Right lobe of liver (tissue), 6 donors: ENCODE measurements around the gene SORL1-AS1.

Experiments used
- ATAC-seq, 4 donors: fragments of 200-7000 bp; cut with Tn5 transposase; one replicate each; pipeline ENCODE4 v1.9.1; 2020; ENCODE audit warnings: mild to moderate bottlenecking in 4 of 4, moderate library complexity in 4 of 4
- DNase-seq, 3 donors: peaks; one replicate each; pipeline ENCODE4 v3.0.0-alpha.2; 2020
- H3K27ac ChIP-seq, 3 donors: fragments of 200-600 bp; one replicate each; pipeline ENCODE4 v1.8.0; 2022
- H3K27me3 ChIP-seq, 2 donors: fragments of 200-600 bp; one replicate each; pipeline ENCODE4 v1.8.0; 2022
- H3K36me3 ChIP-seq, 4 donors: fragments of 200-600 bp; sonication (generic) in 1 of 4; one replicate each; pipeline versions ENCODE4 v1.5.1 to v1.8.0; 2017 to 2022; ENCODE audit warnings: control low read depth in 1 of 4
- H3K4me1 ChIP-seq, 4 donors: fragments of 200-600 bp; sonication (generic) in 1 of 4; one replicate each; pipeline versions ENCODE4 v1.5.1 to v1.8.0; 2017 to 2022; ENCODE audit warnings: control low read depth in 1 of 4
- H3K4me3 ChIP-seq, 3 donors: fragments of 200-600 bp; one replicate each; pipeline ENCODE4 v1.8.0; 2022
- H3K9me3 ChIP-seq, 4 donors: fragments of 200-600 bp; sonication (generic) in 1 of 4; one replicate each; pipeline versions ENCODE4 v1.5.1 to v1.8.0; 2017 to 2022; ENCODE audit warnings: control low read depth in 1 of 4
- CTCF ChIP-seq, 4 donors: fragments of 200-600 bp in 3 of 4; fragments of 450-650 bp in 1 of 4; IDR thresholded peaks; one replicate each; pipeline versions ENCODE4 v1.5.1 to v1.8.0; 2016 to 2022; ENCODE audit warnings: antibody characterized with exemption in 4 of 4, mild to moderate bottlenecking in 2 of 4
- POLR2A ChIP-seq: fragments of 450-650 bp; IDR thresholded peaks from one replicate; pipeline ENCODE4 v1.6.1; 2017; ENCODE audit warnings: antibody characterized with exemption, mild to moderate bottlenecking
- WGBS: methylation state at CpG from one replicate; pipeline ENCODE4 v1.1.6; 2018; ENCODE audit warnings: low coverage, low lambda C conversion rate; ENCODE audit not compliant: insufficient coverage; ENCODE audit errors: missing lambda C conversion rate; 5-methylcytosine and 5-hydroxymethylcytosine counted together
- intact Hi-C, 2 donors: fragments of 100-400 bp; cut with DNase I; formaldehyde crosslinking; loops; one replicate each; pipeline versions ENCODE4 v1.11.2 to v1.14.1; 2022
- donor health status: DM: no; HTN: yes; CAD: no.
- donor health status: DM: no; HTN: no; CAD: no.
- donor health status: DM: no; HTN: no; CAD: no.
- donor health status: DM: no; HTN: yes; CAD: no.
- donor health status: DM: no; HTN: yes; CAD: no.

Gene SORL1-AS1

DNA sequence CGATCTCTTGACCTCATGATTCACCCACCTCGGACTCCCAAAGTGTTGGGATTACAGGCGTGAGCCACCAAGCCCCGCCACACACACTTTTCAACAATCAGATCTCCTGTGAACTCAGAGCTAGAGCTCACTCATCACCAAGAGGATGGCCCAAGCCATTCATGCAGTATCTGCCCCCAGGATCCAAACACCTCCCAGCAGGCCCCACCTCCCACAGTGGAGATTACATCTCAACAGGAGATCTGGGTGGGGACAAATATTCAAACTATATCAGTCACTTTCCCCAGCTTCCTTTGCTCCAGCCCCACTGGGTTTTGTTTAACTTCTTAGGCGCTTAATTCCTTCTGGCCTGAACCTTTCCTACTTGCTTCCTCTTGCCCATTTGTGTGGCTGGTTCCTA is 26.9 kb downstream of the SORL1-AS1 start:
- Histone ChIP-seq H3K27ac (no peak overlapping the region), H3K9me3 (no peaks in the 10 kb centered on the region), H3K4me3 (no peak overlapping the region), H3K4me1 (no peaks in the 10 kb centered on the region), H3K36me3 (no peaks in the 10 kb centered on the region), H3K27me3 (no peaks in the 10 kb centered on the region)
- WGBS: 98% methylated on average over 5 of the region's 5 CpGs
- ATAC-seq (no peak), DNase-seq (no peak)
- TF ChIP-seq POLR2A (no peak), CTCF (IDR thresholded peaks at IDR 0.05) (no peak)
- intact Hi-C loops: no loop called here

- Histone ChIP-seq H3K4me3 (no peak overlapping the region), H3K27ac (no peak overlapping the region), H3K36me3 (no peaks in the 10 kb centered on the region), H3K9me3 (no peaks in the 10 kb centered on the region), H3K4me1 (peaks cover 0 to 7% (median 2%) of the 10 kb centered on the region in 4 donors), H3K27me3 (no peaks in the 10 kb centered on the region)
- no peak for ATAC-seq
- 59% methylated on average over 4 of the region's 4 CpGs for WGBS
- TF ChIP-seq POLR2A (no peak), CTCF (IDR thresholded peaks at IDR 0.05) (no peak)
- intact Hi-C loops: no loop called here
- no peak for DNase-seq
Observed at GRCh38 chr11:121422675-121423074, 30.1 kb downstream of the SORL1-AS1 start.

DNA sequence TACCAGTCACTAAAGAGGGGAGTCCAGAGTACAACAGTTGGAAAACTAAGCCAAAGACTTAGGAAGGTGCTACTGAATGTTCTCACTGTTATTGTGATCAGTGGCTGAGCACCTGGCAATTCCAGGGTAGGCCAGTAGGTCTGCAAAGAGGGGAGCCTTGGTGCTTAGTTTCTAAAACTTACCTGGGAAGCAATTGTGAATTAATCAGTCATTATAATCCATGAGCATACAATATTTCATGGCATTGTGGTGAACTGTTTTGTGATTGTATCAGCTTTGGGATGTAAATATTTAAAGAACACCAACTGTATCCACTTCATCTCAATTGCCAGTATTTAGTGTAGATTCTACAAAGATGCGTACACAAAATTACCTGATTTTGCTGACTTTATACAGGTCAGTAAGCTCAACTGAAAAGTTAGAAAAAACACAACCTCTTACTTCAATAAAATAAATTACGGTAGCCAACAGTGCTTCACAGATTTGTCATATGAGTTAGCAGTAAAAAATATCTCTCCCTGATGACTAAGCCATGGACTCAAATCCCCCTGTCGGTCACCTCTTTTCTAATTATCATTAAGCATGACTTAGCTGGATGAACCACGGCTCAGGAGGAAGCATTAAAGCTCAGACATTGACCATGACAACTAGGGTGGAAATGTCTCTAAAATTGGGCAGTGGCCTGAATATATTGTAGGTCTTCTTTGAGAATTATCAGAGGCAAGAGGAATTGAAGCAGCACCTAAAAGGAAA is 31.4 kb downstream of the SORL1-AS1 start:
- Histone ChIP-seq H3K9me3 (no peaks in the 10 kb centered on the region), H3K4me3 (no peak overlapping the region), H3K27me3 (no peaks in the 10 kb centered on the region), H3K27ac (no peak overlapping the region), H3K4me1 (peaks cover 0 to 20% (median 10%) of the 10 kb centered on the region in 4 donors), H3K36me3 (no peaks in the 10 kb centered on the region)
- TF ChIP-seq POLR2A: no peak
- TF ChIP-seq CTCF (IDR thresholded peaks at IDR 0.05): no peak
- intact Hi-C loops: no loop called here
- DNase-seq (no peak), ATAC-seq (no peak)
- WGBS: 84% methylated on average over 4 of the region's 4 CpGs

- Histone ChIP-seq H3K27me3 (no peaks in the 10 kb centered on the region), H3K9me3 (no peaks in the 10 kb centered on the region), H3K36me3 (no peaks in the 10 kb centered on the region), H3K4me3 (no peak overlapping the region), H3K27ac (no peak overlapping the region), H3K4me1 (peaks cover 0 to 30% (median 10%) of the 10 kb centered on the region in 4 donors)
- TF ChIP-seq POLR2A (no peak), CTCF (IDR thresholded peaks at IDR 0.05) (no peak)
- 85% methylated on average over 2 of the region's 2 CpGs for WGBS
- DNase-seq: no peak
- ATAC-seq: no peak
- intact Hi-C loops: no loop called here
Observed at GRCh38 chr11:121420398-121420797, 32.4 kb downstream of the SORL1-AS1 start.
